ENCODE measurements around the gene FOLH1.
"Not testable (repeated sequence)": the region's sequence is repeated elsewhere in the genome, so short reads cannot be mapped to it uniquely, and the experiment has no call there.

FOLH1 gene

DNA sequence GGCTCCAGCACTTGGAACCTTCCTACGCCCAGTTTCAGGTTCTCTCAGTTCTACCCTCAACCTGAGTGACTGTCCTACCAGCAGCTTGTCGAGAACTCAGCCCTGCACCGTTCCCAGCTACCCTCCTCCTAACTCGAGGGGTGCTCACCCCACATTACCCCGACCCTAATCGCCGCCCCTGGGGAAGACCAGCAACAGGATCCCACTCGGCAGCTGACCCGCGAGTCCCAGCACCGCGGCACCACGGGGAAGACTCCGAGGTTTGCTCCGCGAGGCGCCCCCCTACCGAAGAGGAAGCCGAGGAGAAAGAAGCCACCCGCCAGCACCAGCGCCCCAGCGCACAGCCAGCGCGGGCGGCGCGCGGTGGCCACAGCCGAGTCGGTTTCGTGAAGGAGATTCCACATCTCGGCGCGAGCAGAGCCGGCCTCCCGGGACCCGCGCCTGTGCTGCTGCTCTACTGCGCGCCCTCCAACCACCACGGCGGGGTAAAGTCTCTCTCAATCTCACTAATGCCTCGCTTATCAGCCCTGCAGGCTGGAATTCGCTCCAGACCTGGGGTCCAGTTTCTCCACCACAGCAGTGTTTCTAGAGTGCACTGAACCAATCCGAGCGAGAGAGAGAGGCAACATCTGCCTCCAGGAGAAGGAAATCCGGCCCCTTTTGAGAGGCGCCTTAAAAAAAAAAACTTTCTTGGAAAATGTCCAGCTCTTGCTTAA lies at the start of gene FOLH1:
Gene FOLH1, minus strand, starts transcription at position 597 of the 716 bp plus-strand sequence. Its CDS starts 193 bp downstream, at position 404.
- peak within 1 kb of the TSS; percentile 11 to 39 (median 30) for H3K4me3 ChIP-seq
- H3K27ac ChIP-seq: peak within 1 kb of the TSS in 8 of 21 experiments; percentile 18 to 61 (median 42)

- H3K27ac ChIP-seq: not testable (repeated sequence)
Measured at GRCh38 chr11:49255148-49255547, 46.7 kb upstream of the FOLH1 start.

GRCh38 chr11:49251212-49251611 lies 42.8 kb upstream of the FOLH1 start:
- not testable (repeated sequence) for H3K27ac ChIP-seq, H3K4me3 ChIP-seq

More at GRCh38 chr11:49255148-49255547, 46.7 kb upstream of the FOLH1 start:
- not testable (repeated sequence) for H3K4me3 ChIP-seq

GRCh38 chr11:49250398-49251115 lies 42.2 kb upstream of the FOLH1 start:
- not testable (repeated sequence) for H3K4me3 ChIP-seq, H3K27ac ChIP-seq

- H3K4me3 ChIP-seq: not testable (repeated sequence)
Measured at GRCh38 chr11:49249363-49249762, 41.0 kb upstream of the FOLH1 start.

GRCh38 chr11:49233685-49234084 lies 25.3 kb upstream of the FOLH1 start:
- H3K27ac ChIP-seq, H3K4me3 ChIP-seq: not testable (repeated sequence)

More at GRCh38 chr11:49249363-49249762, 41.0 kb upstream of the FOLH1 start:
- not testable (repeated sequence) for H3K27ac ChIP-seq

DNA sequence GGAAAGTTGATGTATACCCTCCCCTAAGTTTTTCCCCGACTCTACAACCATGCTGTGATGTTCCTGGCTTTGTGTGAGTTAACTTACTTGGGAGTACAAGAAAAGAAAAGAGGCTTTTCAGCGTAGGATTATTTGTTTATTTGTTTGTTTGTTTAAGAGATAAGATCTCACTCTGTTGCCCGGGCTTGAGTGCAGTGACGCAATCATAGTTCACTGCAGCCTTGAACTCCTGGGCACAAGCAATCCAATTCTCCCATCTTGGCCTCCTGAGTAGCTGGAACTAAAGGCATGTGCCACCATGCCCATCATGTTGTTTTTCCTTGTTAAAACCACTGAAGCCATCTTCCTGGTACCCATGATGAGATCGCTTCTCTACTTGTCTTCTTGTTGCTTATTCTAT lies 24.6 kb upstream of the FOLH1 start:
- H3K27ac ChIP-seq, H3K4me3 ChIP-seq: not testable (repeated sequence)

DNA sequence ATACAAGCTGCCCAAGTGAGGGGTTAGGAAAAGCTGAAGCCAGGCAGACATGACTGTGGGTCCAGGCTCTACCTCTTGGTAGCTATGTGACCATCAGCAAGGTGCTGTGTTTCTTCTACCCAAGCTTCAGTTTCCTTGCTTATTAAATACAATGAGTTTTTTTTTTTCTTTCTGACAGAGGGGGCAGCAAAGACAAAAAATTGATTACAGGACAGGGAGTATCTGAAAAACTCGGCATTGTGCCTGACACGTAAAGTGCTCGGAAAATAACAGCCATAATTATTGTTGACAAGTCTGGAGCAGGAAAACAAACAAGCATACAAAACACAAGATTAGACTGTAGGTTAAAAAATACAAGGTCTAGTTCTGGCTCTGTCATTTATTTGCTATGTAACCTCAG lies 23.3 kb upstream of the FOLH1 start:
- not testable (repeated sequence) for H3K27ac ChIP-seq, H3K4me3 ChIP-seq

DNA sequence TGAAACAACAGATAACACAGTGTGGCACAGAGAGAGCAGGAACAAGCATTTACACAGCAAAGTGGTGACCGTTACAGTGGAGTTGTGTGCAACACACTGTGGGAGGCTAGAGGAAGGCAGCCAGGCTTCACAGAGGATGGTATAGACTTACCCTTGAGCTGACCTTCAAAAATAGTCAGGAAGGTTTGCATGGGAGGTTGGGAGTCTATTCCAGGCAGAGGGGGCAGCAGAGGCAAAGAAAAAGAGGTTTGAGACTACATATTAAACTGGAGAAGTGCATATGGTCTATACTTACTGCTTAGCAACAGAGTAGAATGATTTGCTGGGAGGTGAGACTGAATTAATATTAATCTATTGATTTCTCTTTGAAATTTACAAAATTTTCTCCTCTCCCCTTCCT lies 22.1 kb upstream of the FOLH1 start:
- H3K27ac ChIP-seq, H3K4me3 ChIP-seq: not testable (repeated sequence)

GRCh38 chr11:49230001-49230400 lies 21.6 kb upstream of the FOLH1 start:
- H3K4me3 ChIP-seq, H3K27ac ChIP-seq: not testable (repeated sequence)

GRCh38 chr11:49229136-49229535 lies 20.7 kb upstream of the FOLH1 start:
- H3K4me3 ChIP-seq, H3K27ac ChIP-seq: not testable (repeated sequence)

- H3K27ac ChIP-seq, H3K4me3 ChIP-seq: not testable (repeated sequence)
Measured at GRCh38 chr11:49225255-49225785, 16.9 kb upstream of the FOLH1 start.

DNA sequence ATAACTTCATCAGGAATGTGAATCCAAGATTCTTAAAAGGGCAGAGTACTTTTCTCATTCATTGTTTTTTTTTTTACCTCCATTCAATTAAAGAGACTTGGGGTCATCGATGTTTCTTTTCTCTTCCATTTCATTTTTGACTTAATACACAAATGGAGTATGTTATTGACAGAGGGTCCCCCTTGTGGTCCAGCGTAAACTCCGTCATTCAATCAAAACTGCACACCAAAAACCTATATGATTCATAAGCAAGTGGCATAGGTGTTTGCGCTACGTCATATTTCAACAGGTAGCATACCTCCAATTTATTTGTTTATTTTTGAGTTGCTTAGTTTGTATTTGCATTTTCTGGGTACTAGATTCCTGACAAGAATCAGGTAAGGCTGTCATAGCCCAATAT lies 12.7 kb upstream of the FOLH1 start:
- H3K27ac ChIP-seq: no peak overlapping the region
- no peak overlapping the region for H3K4me3 ChIP-seq

DNA sequence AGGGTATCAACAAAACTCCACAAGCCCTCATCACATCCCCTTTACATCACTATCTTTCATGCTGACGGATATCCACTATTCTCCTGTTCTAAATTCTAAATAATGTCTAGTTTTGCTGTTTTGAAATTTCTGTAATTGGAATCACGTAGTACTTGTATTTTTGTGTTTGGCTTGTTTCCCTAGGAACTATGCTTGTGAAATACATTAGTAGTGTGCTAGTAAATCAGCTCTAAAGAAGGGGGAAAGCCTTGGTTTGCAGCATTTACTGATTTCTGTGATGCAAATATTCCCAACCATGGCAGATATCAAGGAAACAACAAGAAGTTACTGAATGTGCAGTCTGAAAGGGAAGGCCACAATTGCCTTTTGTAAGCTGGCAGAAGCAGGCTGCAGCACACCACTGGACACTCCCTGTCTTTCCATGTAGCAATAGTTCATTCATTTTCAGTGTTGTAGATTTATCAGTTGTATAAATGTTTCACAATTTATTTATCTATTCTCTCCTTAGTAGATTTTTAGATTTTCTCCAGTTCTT lies 4.7 kb upstream of the FOLH1 start:
- Histone ChIP-seq H3K4me3 (no peak overlapping the region), H3K27ac (no peak overlapping the region)

DNA sequence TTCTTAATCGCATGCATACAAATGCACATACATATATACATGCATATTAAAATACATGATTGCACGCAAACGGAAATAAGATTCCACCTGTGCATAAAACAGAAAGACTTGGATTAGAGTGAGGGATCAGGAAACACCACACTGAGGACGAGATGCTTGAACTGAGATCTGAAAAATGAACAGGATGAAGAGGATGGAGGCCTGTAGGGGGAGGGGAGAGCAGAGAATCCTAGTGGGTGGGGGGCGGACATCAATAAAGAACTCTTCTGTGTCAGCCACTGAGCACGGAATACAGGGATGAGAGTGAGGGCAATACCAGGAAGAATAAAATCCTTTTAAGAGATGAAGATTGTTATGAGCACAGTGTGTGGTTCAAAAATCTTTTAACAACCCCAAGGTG lies 1.4 kb downstream of the FOLH1 start:
- not testable (repeated sequence) for H3K27ac ChIP-seq, H3K4me3 ChIP-seq

DNA sequence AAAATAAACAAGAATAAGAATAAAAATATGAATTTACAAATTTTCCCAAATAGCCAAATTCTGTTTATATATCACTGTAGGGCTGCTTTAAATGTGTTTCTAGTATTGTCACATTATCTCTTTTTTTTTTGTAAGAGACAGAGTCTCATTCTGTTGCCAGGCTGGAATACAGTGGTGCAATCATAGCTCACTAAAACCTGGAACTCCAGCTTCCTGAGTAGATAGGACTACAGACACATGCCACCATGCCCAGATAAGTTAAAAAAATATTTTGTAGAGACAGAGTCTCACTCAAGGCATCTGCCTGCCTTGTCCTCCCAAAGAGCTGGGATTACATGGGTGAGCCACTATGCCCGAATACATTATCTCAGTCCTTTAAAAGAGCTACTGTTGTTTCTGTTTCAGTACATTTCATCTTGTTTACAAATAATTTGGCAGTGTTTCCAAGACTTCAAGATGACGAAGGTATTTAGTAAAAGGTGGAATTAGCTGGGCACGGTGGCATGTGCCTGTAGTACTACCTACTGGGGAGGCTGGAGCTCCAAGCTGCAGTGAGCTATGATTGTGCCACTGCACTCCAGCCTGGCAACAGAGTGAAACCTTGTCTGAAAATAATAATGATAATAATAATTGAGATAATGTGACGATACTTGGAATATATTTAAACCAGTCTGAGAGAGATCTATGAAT lies 6.0 kb downstream of the FOLH1 start:
- H3K27ac ChIP-seq: no peak overlapping the region
- H3K4me3 ChIP-seq: no peak overlapping the region

DNA sequence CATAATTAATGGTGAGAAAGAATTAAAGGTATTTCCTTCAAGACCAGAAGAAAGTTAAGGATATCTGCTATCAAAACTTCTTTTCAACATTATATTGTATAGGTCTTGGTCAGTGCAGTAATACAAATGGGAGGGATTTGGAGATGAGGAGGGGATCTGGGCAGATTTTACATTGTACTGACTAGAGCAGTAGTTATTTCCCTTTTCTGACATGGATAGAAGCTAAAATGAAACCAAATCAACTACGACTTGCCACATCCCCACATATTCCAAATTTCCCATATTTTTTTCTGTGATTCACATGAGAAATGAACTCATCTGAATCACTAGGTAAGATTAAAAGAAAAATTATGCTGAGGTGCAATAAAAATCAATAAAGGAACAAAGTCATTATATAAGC lies 11.6 kb downstream of the FOLH1 start:
- H3K4me3 ChIP-seq, H3K27ac ChIP-seq: not testable (repeated sequence)

- H3K27ac ChIP-seq: not testable (repeated sequence)
Measured at GRCh38 chr11:49196002-49196401, 12.4 kb downstream of the FOLH1 start.

GRCh38 chr11:49190287-49190686 lies 18.1 kb downstream of the FOLH1 start:
- not testable (repeated sequence) for H3K27ac ChIP-seq, H3K4me3 ChIP-seq

More at GRCh38 chr11:49196002-49196401, 12.4 kb downstream of the FOLH1 start:
- not testable (repeated sequence) for H3K4me3 ChIP-seq

GRCh38 chr11:49186225-49186624 lies 22.2 kb downstream of the FOLH1 start:
- not testable (repeated sequence) for H3K4me3 ChIP-seq, H3K27ac ChIP-seq

All from skin epidermis (tissue), 12 donors.